ENCODE measurements around the gene TLK2.
"Not testable (repeated sequence)": the region's sequence is repeated elsewhere in the genome, so short reads cannot be mapped to it uniquely, and the experiment has no call there.

Gene TLK2

DNA sequence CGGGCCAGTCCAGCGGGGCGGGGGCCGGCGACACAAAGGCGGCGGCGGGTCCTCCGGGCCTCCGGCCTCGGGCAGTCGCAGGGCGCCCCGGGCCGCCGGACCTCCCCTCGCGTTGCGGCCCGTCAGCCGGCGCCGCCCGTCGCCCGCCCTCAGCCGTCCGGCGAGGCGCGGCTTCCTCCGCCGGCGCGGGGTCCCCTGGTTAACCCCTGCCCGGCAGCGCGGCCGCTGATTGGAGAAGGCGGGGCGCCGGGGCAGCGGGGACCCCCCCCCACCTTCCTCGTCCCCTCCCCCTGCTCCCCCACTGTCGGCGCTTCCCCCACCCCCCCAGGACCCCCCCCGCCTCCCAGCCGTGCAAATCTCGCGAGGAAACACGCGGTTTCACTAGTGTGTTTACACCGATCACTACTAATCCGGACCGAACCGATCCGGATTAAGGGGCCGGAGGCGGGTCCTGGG, at the start of gene TLK2:
TSS of gene TLK2 (plus strand) at position 402 of the 456 bp plus-strand sequence. CDS start 2,301 bp downstream, outside the sequence.
- peak; percentile 82 for DNase-seq

- not testable (repeated sequence) for DNase-seq
Observed at GRCh38 chr17:62435251-62435650, 43.4 kb upstream of the TLK2 start.

- DNase-seq, result not testable (repeated sequence)
Observed at GRCh38 chr17:62441181-62441580, 37.4 kb upstream of the TLK2 start.

GRCh38 chr17:62444063-62444462, 34.6 kb upstream of the TLK2 start:
- DNase-seq, result no peak

- not testable (repeated sequence) for DNase-seq
Observed at GRCh38 chr17:62445791-62446190, 32.8 kb upstream of the TLK2 start.

DNA sequence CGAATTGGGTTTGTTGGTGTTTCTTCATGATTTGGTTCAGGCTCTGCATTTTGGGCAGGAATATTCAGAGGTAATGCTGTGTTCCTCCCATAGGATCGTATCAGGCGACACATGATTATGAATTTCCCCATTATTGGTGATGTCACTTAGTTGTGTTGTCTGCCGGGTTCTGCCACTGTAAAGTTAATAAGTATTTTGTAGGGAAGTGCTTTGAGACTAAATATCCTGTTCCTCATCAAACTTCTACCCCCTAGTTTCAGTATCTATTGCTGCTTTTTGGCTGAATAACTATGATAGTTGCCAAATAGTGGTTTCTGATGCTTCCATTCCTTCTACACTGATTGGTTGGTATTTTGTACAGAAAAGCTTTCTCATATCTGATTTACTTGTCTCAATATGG, 26.4 kb upstream of the TLK2 start:
- not testable (repeated sequence) for DNase-seq

GRCh38 chr17:62453041-62453440, 25.6 kb upstream of the TLK2 start:
- DNase-seq, result not testable (repeated sequence)

DNA sequence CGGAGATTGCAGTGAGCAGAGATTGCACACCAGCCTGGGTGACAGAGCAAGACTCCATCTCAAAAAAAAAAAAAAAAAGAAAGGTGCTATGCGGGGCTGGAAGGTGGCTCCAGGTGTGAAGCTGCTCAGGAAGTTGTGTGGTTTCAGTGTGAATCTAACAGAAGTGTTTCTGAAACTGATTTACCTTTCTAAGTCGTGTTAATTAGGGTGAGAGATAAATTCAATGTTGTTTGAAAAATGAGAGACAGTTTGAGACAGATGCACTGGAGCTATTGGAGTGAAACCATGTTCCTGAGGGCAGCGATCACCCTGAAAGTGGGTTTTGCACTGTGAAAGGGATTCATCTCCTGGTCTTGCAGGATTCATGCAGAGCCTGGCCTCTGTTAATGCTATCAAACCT, 25.0 kb upstream of the TLK2 start:
- DNase-seq, result not testable (repeated sequence)

- DNase-seq, result not testable (repeated sequence)
Observed at GRCh38 chr17:62454111-62454510, 24.5 kb upstream of the TLK2 start.

DNA sequence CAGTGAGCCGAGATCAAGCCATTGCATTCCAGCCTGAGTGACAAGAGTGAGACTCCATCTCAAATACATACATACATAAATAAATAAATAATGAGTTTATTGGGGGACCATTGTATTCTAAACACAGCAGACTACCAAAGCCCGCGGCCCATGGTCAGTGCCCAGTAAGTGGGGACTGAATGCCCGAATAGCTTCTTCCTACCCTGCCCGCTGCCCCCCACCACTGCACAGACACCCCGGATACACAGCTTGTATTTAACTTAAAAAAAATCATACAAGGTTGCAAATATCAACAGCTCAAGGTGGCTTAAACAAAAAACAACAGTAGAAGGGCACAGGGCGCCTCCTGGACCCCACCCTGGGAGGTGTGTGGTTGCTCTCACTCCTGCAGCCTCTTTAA, 22.6 kb upstream of the TLK2 start:
- no peak for DNase-seq

GRCh38 chr17:62458483-62458882, 20.1 kb upstream of the TLK2 start:
- not testable (repeated sequence) for DNase-seq

DNA sequence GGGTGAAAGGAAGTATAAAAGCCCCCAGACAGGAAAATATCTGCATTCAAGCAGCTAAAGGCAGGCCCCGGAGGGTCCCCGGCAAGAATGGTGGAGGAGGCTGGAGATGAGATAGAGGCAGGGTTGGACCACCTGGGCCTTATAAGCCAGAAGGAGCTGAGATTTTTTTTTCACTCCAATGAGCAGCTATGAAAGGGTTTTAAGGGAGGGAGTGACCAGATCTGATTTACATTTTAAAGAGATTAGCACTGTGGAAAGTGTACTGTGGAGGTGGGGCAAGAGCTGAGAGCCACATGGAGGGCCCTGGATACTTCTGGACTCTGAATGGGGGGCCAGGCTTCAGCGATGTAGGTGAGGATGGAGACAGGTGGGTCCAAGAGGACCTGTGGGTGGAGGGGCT, 14.2 kb upstream of the TLK2 start:
- not testable (repeated sequence) for DNase-seq

GRCh38 chr17:62465271-62465670, 13.4 kb upstream of the TLK2 start:
- DNase-seq, result not testable (repeated sequence)

GRCh38 chr17:62470666-62471379, 7.8 kb upstream of the TLK2 start:
- peak; percentile 63 for DNase-seq

DNA sequence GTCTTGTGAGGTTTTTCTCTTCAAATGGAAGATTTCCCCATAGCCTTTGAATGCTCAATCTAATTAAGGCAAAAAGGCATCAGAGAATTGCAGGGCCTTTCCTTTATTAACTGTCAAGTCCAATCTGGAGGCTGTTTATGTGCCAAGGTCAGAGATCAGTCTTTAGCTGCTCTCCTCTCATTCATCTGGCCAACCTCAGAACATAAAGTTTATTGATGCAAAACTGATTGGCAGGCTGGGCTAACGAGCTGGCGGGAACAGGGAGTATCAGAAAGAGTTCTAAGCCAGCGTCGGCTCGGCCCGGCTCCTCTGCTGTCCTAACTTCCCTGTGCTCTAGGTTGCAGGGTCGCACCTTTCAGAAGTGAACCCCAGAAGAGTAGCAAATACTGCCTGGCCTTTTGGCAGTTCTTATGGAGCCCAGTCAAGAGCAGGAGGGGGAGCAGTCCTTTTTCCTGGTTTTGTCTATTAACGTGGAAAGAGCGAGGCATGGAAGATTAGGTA, 7.2 kb upstream of the TLK2 start:
- DNase-seq, result not testable (repeated sequence)

DNA sequence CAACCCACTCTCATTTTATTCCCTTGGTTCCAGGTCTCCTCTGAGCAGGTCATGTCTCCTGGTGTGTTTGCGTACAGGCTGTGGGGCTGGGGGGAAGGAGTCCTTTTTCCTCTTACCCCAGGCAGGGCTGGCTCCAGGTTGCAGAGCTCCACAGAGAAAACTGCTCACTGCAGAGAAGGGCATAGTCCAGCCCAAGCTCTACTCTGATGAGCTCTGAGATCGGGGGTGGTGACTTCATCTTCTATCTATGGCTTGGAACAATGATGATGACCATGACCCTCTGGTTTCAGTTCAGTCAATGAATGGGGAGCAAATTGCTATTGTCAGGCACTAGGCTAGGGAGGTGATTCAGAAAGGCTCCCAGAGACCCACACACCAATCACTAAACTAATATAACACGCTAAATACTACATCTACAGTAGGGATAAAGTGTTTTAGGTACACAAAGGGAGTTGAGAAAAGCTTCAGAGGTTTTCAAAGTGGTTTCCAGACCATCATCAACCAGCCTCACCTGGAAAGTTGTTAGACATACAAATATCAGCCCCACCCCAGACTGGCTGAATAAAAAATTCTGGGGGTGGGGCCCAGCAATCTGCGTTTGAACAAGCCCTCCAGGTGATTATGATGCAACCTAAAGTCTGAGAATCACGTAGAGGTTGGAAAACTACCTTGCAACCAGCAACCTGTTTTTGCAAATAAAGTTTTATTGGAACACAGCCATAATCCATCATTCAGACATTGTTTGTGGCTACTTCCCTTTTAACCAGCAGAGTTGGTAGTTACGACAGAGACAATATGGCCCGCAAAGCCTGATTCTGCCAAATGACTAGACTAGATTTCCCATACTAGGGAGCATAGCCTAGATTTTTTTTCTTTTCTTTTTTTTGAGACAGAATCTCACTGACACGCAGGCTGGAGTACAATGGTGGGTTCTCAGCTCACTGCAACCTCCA, 5.3 kb upstream of the TLK2 start:
- DNase-seq, result not testable (repeated sequence)

GRCh38 chr17:62477111-62477510, 1.5 kb upstream of the TLK2 start:
- not testable (repeated sequence) for DNase-seq

DNA sequence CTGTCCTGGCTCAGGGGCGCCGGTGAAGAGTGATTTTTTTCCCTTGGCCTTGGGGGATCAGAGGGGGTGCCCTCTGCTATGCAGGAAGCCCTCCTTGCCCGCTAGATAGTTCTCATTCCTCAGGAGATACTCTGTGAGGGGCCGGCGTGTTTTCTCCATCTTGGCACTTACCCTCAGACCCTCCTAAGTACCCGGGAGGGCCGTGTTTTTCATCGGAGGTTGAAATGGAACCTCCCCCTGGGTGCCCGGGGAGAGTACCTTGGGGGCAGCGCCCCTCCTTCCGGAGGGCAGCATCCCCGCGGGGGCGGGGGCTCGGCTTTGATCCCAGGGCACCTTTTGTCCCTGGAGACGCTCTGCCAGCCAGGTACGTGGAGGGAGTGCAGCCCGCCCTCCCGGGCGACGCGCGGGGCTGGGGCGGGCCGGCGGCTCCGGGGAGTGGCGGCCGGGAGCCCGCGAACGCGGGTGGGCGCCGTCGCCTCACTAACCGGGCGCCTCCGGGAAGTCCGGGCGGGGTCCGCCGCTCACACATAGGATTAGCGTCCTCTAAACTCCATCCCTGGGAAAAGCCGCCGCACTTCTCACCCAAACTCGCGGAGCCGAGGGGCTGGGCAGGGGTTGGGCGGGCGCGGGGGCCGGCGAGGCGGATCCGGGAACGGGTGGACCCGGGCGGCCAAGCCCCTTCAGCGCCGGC, 762 bp upstream of the TLK2 start:
- DNase-seq, result peak; percentile 41

GRCh38 chr17:62478880-62479638, 434 bp downstream of the TLK2 start:
- peak; percentile 50 for DNase-seq

DNA sequence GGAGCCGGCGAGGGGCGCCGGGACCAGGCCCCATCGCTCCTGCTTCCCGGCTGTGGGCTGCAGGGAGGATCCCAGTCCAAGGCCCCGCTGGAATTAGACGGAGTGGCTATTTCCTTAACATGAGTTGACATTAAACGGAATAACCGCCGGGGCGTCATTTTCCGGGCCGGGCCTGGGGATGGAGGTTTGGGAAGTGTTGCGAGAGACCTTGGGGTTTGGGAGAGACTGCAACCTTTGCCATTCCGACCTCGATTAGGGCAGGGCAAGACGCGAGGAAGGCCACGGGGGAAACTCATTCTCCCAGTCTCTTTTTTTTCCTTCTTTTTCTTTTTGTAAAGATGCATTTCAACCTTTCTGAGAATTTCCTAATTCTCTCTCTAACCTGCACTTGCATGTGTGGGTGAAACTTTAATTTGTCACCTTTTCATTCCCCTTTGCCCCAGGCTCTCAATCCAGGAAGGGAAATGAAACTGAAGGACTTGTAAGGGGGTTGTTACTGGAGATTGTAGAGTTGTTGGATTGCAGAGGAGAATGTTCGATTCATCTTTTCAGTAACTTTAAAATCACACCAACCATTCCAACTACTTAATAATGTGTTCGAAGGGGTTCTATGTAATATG, 1.1 kb downstream of the TLK2 start:
- DNase-seq, result not testable (repeated sequence)

DNA sequence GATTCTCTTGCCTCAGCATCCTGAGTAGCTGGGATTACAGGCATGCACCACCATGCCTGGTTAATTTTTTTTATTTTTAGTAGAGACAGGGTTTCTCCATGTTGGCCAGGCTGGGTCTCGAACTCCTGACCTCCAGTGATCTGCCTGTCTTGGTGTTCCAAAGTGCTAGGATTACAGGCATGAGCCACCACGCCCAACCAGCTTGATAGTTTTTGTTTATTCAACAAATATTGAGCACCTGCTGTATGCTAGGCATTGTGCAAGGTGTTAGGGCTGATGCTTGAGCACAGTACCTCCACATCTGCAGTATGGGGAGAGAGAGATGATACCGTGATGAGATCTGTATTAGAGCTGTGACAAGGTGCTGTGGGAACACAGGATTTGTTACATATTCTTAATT, 3.9 kb downstream of the TLK2 start:
- DNase-seq, result not testable (repeated sequence)

All from activated CD8-positive, alpha-beta memory T cell treated with anti-CD3 and anti-CD28 coated beads, Interleukin-2, amount 50 U/mL, for 4 hours (primary cell).